Epidermal melanocyte (primary cell): ENCODE data around the gene HOXA6.

Experiments used
- DNase-seq: peaks from one replicate; pipeline ENCODE4 v3.0.0; 2011; ENCODE audit warnings: low spot score; ENCODE audit not compliant: insufficient read length

The HOXA6 gene

GRCh38 chr7:27173956-27174873 lies 26.6 kb upstream of the HOXA6 start, which contains the start of gene HOXA10:
Gene HOXA10, minus strand, starts transcription at chr7:27174320. Its CDS starts 14 bp downstream, at chr7:27174306.
- DNase-seq: no peak

DNA sequence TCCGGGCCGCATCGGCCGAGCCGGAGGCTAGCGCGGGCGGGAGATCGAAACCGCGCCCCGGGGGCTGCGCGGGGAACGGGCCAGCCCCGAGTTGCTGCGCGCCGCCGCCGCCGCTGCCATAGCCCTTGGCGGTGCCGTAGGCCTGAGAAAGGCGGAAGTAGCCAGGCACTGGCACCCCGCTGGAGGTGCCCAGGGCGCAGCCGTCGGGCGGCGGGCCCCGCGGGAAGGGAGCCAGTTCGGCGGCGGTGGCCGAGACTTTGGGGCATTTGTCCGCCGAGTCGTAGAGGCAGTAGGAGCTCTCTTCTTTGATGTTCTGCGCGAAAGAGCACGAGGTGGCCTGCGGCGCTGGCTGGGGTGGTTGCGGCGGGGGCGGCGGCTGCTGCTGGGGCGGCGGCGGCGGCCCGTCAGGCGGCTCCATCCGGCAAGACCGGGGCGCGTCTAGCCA lies 26.0 kb upstream of the HOXA6 start:
- no peak for DNase-seq

- no peak for DNase-seq
These were observed 25.4 kb upstream of the HOXA6 start for GRCh38 chr7:27172823-27173510.

DNA sequence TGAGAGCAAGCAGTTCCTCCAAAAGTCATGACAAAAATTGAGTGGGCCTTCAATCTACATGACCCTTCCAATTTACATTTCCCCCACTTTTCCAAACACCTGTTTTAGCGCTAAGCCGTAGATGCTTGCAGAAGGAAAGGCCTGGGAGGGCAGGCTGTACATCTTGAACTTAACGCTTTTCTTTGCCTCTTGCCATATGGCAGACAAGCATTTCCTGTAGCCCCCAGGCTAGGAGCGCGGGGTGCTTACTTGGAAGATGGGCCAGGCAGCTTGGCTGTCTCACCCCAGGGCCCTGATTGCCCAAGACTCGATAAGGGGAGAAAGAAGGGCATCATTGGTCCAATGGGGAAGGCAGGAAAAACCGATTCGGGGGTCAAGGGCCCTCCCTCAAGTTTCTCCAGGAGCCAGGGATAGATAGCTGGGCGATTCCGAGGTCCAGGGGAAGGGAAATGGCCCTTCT lies 24.8 kb upstream of the HOXA6 start:
- no peak for DNase-seq

GRCh38 chr7:27171637-27172314 lies 24.2 kb upstream of the HOXA6 start:
- no peak for DNase-seq

GRCh38 chr7:27171325-27171636 lies 23.7 kb upstream of the HOXA6 start:
- DNase-seq: no peak

DNA sequence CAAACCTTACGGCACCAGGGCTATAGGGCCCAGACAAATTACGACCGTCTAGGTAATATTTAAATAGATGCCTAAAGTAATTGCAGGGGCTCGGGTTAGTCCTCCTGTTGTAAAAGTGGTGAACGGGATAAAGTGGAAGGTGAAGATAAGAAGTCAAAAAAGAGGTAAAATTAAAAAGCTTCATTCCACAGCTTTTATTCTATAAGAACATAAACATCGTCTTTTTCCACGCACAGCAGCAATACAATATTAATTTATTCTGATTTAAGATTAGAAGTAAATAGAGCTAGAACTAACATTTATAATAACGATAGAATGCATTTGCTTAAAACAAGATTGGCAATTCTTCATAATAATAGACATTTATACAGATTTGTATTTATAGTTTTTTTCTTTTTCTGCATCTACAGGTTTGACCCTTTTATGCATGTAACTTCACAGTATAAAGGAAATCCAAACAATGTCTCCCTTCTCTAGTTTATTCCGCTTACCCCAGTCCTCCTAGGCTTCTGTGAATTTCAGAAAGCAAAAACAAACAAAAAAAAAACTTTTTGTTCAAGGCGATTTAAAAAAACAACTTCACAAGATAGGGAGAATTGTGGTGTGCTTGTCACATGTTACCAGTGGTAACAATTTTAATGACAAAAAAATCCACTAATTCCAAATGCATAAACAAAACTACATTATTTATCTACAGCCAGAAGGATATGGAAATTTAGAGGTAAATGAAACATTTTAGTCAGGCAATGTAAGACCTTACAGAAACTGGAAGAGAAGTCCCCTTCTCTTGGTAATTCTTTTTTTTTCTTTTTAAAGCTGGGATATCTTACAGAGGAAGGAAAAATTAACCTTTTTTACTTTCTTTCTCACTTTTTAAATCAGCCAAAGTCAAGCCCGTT lies 23.1 kb upstream of the HOXA6 start:
- no peak for DNase-seq

DNA sequence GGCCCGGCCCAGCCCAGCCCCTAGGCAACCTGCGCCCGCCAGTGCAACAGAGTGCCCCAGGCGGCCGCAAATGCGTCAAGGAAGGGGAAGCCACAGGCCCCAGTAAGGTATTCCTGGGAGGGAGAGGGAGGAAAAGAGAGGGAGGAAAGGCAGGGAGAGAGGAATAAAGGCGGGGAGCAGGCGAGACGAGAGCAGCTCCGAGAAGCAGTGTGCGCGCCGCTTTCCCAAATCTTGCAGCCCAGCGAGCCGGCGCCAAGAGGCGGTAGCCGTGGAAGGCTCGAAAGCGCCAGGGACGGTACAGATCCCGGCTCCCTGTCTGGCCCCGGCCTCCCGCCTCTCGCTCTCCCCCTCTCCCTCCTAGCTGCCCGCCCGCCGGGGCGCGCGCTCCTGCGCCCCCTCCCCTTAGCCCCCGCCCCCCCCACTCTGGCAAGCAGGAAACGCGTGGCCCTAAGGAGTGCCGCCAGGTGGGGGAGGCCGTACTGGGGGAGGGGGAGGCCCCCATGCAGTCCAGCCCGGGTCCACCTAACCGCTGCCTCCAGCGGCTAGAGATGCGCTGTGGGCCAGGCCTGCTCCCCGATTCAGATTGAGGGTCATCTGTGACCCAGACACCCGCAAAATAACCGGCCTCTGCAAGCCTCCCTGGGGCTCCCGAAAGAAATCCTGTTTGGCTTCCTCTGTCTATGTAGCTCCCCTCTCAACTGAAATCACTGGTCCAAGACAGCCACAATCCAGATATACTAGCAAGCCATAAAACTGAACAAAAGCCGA lies 22.3 kb upstream of the HOXA6 start:
- no peak for DNase-seq

- DNase-seq: no peak
These were observed 20.8 kb upstream of the HOXA6 start for GRCh38 chr7:27168265-27168947.

DNA sequence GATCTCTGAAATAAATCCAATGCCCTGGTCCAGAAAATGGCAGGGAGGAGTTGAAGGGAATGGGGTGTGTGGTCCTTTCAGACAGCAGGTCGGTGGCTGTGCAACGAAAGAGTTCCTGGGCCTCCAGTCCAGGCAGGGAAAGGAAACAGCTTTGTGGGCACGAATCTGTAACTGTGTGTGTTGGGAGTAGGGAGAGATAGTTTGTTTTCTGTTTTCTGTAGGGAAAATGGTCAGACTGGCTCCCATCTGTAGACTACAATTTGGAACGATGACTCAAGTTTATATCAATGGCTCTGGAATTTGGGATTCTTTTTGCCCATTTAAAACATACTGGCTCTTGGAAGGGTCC lies 20.3 kb upstream of the HOXA6 start:
- DNase-seq: no peak

DNA sequence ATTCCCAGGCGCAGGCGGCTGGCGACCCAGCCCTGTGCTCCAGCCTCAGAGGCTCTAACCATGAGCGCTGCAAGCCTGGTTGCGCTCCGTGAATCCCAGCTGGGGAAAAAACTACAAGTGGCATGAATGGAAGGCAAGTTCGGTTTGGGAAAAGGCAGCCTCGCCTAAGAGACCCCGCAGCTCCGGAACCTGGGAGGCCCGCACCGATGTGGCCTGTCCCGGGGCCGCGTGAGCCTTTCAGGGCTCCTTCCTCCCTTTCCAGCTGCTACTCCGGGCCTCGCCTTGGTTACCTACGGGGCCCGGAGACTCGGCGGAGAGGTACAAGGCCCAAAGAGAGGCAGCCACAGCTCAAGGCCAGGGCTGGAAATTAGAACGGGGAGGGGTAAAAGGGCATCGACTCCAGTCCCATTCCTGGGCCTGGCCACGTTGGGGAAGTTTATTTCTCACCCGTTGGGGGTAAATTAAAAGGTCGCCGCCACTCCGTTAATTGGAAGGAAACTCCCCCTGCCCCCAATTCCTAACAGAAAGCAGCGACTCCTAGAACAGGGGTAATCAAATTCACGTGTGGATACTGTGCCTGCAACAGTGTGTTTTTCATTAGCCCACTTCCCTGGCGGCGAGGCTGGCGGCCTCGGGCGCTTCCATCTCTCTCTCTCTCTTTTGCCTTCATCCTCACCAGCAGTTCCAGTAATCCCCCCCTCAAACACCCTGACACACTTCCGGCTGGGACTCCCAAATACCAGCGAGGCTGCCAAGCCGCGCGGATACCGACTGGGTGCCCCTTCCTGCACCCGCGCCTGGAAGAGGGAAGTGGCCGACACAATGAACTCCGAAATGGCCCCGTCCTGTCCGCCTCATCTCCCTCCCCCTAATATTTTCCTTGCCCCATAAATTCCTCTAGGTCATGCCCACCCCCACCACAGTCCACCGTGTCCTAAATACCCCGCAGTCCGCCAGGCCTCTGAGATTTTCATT lies 19.2 kb upstream of the HOXA6 start:
- no peak for DNase-seq

GRCh38 chr7:27165996-27166530 lies 18.5 kb upstream of the HOXA6 start:
- DNase-seq: no peak

GRCh38 chr7:27165089-27165995 lies 17.8 kb upstream of the HOXA6 start, which contains the start of gene HOXA9:
Gene HOXA9, minus strand, starts transcription at chr7:27165537. Its CDS starts 80 bp downstream, at chr7:27165457.
- DNase-seq: no peak

DNA sequence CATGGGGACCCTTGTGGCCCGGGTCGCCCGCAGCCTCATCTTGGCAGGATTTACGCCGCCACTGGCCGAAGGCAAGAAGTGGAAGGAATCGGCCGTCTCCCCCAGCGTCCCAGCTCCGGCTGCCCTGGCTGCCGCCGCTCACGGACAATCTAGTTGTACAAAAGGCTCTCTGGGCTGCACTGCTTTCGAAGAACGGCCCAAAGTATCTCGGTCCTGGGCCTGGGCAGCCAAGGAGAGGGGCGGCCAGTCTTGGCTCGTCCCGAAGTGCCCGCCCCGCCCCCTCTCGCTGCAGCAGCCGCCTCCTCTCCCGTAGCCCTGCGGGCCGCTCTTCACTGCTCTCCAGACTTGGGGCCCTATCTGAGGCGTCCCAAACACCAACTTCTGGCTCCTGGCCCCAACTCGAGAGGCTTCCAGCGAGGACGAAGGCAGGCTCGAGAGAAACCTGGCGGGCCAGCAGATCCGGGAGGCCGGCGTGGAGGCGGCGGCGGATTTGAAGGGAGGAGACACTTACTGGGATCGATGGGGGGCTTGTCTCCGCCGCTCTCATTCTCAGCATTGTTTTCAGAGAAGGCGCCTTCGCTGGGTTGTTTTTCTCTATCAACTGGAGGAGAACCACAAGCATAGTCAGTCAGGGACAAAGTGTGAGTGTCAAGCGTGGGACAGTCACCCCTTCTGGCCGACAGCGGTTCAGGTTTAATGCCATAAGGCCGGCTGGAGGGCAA lies 17.0 kb upstream of the HOXA6 start:
- DNase-seq: no peak

DNA sequence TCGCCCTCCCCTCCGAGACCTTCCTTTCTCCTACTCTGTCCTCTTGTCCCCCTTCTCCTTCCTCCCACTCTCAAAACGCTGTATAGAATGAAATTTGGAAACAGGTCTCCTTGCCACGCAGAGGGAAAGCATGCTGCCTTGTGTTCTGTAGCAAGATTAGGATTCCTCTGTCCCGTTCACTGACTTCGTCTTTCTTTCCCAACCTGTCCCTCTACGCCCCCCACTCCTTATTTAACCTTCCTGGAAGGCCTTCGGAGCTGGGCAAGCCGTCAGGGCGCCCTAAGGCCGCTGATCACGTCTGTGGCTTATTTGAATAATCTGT lies 16.4 kb upstream of the HOXA6 start:
- no peak for DNase-seq

DNA sequence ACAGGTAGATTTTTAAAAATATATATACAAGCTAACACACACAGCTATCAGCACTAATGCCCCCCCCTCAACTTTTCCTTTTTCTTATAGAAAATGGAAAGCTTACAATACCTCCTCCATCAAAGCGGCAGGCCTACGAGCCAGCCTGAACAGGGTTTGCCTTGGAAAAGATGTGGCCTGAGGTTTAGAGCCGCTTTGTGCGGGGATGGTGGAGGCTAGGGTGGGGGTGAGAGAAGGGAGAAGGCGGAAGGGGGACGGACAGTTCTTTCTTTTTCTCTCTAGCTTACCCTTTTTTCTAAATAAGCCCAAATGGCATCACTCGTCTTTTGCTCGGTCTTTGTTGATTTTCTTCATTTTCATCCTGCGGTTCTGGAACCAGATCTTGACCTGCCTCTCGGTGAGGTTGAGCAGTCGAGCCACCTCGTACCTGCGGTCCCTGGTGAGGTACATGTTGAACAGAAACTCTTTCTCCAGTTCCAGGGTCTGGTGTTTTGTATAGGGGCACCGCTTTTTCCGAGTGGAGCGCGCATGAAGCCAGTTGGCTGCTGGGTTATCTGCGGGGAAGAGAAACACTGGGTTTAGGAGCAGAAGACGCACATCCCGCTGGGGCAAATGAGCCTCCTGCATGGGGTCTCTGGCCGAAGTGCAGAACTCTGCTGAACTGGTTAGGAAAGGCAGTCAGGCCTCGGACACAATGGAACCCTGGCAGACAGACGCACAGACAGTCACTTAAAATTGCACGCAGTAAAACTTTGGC lies 15.9 kb upstream of the HOXA6 start:
- no peak for DNase-seq
